NCI-H510A (cell line): ENCODE data around the gene GRIN2A.

ENCODE experiments used
- DNase-seq: peaks from one replicate; lab custom pipeline; 2025; lab: John Stamatoyannopoulos, UW

Gene GRIN2A

GRCh38 chr16:9817586-9817985 is 364.6 kb downstream of the GRIN2A start:
- DNase-seq: no peak

- no peak for DNase-seq
Observed at GRCh38 chr16:9816644-9817043, 365.6 kb downstream of the GRIN2A start.

- DNase-seq: no peak
Observed at GRCh38 chr16:9813665-9814064, 368.6 kb downstream of the GRIN2A start.

GRCh38 chr16:9808210-9808609 is 374.0 kb downstream of the GRIN2A start:
- DNase-seq: no peak

- no peak for DNase-seq
Observed at GRCh38 chr16:9807302-9807701, 374.9 kb downstream of the GRIN2A start.

- DNase-seq: no peak
Observed at GRCh38 chr16:9805109-9805508, 377.1 kb downstream of the GRIN2A start.

- DNase-seq: no peak
Observed at GRCh38 chr16:9802160-9802559, 380.1 kb downstream of the GRIN2A start.

GRCh38 chr16:9801651-9802050 is 380.6 kb downstream of the GRIN2A start:
- no peak for DNase-seq

GRCh38 chr16:9800186-9800738 is 382.0 kb downstream of the GRIN2A start:
- DNase-seq: no peak

- no peak for DNase-seq
Observed at GRCh38 chr16:9798952-9799580, 383.2 kb downstream of the GRIN2A start.

- DNase-seq: no peak
Observed at GRCh38 chr16:9798474-9798873, 383.8 kb downstream of the GRIN2A start.

GRCh38 chr16:9797306-9797705 is 384.9 kb downstream of the GRIN2A start:
- no peak for DNase-seq

- no peak for DNase-seq
Observed at GRCh38 chr16:9793623-9794022, 388.6 kb downstream of the GRIN2A start.

- DNase-seq: no peak
Observed at GRCh38 chr16:9791556-9791955, 390.7 kb downstream of the GRIN2A start.

GRCh38 chr16:9790199-9790598 is 392.0 kb downstream of the GRIN2A start:
- no peak for DNase-seq

GRCh38 chr16:9787717-9788116 is 394.5 kb downstream of the GRIN2A start:
- no peak for DNase-seq

- no peak for DNase-seq
Observed at GRCh38 chr16:9780831-9781230, 401.4 kb downstream of the GRIN2A start.

GRCh38 chr16:9778849-9779248 is 403.4 kb downstream of the GRIN2A start:
- no peak for DNase-seq

- DNase-seq: no peak
Observed at GRCh38 chr16:9775998-9776397, 406.2 kb downstream of the GRIN2A start.

GRCh38 chr16:9773289-9773688 is 408.9 kb downstream of the GRIN2A start:
- DNase-seq: no peak

GRCh38 chr16:9772526-9773225 is 409.6 kb downstream of the GRIN2A start:
- DNase-seq: no peak

- no peak for DNase-seq
Observed at GRCh38 chr16:9766891-9767290, 415.3 kb downstream of the GRIN2A start.

- DNase-seq: no peak
Observed at GRCh38 chr16:9763505-9763904, 418.7 kb downstream of the GRIN2A start.

- DNase-seq: no peak
Observed at GRCh38 chr16:9761870-9762269, 420.4 kb downstream of the GRIN2A start.
